ENCODE data around the gene ASPSCR1. TPM values are rescaled to one million over a fixed set of nuclear protein-coding genes. Genes with fewer than 3 reads are reported as not detected.
"Not testable (repeated sequence)": the region's sequence is repeated elsewhere in the genome, so short reads cannot be mapped to it uniquely, and the experiment has no call there.

Gene ASPSCR1
- total RNA-seq, 1 donor from 2014 or later: 35.6 TPM

GRCh38 chr17:82037889-82038195 is 60.4 kb downstream of the ASPSCR1 start:
- Mint-ChIP-seq H3K4me1 (ENCODE audit: unreplicated experiment) (peaks cover 19% of the 10 kb centered on the region), H3K9me3 (no peaks in the 10 kb centered on the region), H3K36me3 (peaks cover 5% of the 10 kb centered on the region), H3K4me3 (peak overlapping the region; percentile 84), H3K27me3 (no peaks in the 10 kb centered on the region), H3K27ac (peak overlapping the region; percentile 87)
- DNase-seq (ENCODE audit: extremely low spot score, unreplicated experiment): no peak
- no peak for TF ChIP-seq CTCF (conservative IDR thresholded peaks at IDR 0.05)

DNA sequence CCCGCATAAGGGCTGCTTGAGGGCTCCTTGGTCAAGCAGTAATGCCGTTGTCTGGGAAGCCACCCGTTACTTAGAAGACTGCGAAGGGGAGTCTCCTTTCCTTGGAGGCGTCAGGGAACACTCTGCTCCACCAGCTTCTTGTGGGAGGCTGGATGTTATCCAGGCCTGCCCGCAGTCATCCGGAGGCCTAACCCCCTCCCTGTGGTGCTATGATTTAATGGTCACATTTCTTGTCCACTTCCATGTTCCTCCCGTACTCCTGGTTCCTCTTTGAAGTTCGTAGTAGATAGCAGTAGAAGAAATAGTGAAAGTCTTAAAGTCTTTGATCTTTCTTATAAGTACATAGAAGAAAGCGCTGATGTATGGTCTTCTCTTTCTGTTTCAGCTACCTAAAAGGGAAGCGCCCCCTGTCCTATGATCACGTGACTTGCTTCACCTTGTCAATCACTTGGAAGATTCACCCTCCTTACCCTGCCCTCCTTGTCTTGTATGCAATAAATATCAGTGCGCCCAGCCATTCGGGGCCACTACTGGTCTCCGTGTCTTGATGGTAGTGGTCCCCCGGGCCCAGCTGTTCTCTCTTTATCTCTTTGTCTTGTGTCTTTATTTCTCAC is 61.5 kb downstream of the ASPSCR1 start:
- DNase-seq (ENCODE audit: extremely low spot score, unreplicated experiment); H3K36me3 Mint-ChIP-seq; H3K27me3 Mint-ChIP-seq; H3K27ac Mint-ChIP-seq; H3K9me3 Mint-ChIP-seq: not testable (repeated sequence)
- Mint-ChIP-seq H3K4me3 (peak overlapping the region; percentile 26), H3K4me1 (ENCODE audit: unreplicated experiment) (peaks cover 17% of the 10 kb centered on the region)

GRCh38 chr17:82039695-82040299 is 62.4 kb downstream of the ASPSCR1 start:
- H3K36me3 Mint-ChIP-seq: peaks cover 5% of the 10 kb centered on the region
- peaks cover 17% of the 10 kb centered on the region for H3K4me1 Mint-ChIP-seq (ENCODE audit: unreplicated experiment)
- DNase-seq (ENCODE audit: extremely low spot score, unreplicated experiment): no peak
- no peak for TF ChIP-seq CTCF (conservative IDR thresholded peaks at IDR 0.05)
- H3K9me3 Mint-ChIP-seq: no peaks in the 10 kb centered on the region
- no peaks in the 10 kb centered on the region for H3K27me3 Mint-ChIP-seq
- H3K27ac Mint-ChIP-seq: no peak overlapping the region
- no peak overlapping the region for H3K4me3 Mint-ChIP-seq

GRCh38 chr17:82041144-82041814 is 63.9 kb downstream of the ASPSCR1 start:
- H3K9me3 Mint-ChIP-seq: no peaks in the 10 kb centered on the region
- no peak for TF ChIP-seq CTCF (conservative IDR thresholded peaks at IDR 0.05)
- peaks cover 10% of the 10 kb centered on the region for H3K4me1 Mint-ChIP-seq (ENCODE audit: unreplicated experiment)
- no peak overlapping the region for H3K4me3 Mint-ChIP-seq
- no peak overlapping the region for H3K27ac Mint-ChIP-seq
- no peaks in the 10 kb centered on the region for H3K36me3 Mint-ChIP-seq
- no peaks in the 10 kb centered on the region for H3K27me3 Mint-ChIP-seq
- DNase-seq (ENCODE audit: extremely low spot score, unreplicated experiment): no peak

- no peak for DNase-seq (ENCODE audit: extremely low spot score, unreplicated experiment)
- Mint-ChIP-seq H3K4me1 (ENCODE audit: unreplicated experiment) (peaks cover 9% of the 10 kb centered on the region), H3K9me3 (no peaks in the 10 kb centered on the region), H3K4me3 (no peak overlapping the region), H3K27ac (peak overlapping the region; percentile 35), H3K36me3 (peaks cover 5% of the 10 kb centered on the region), H3K27me3 (no peaks in the 10 kb centered on the region)
- TF ChIP-seq CTCF (conservative IDR thresholded peaks at IDR 0.05): no peak
Observed at GRCh38 chr17:82042649-82043048, 65.2 kb downstream of the ASPSCR1 start.

- Mint-ChIP-seq H3K9me3 (no peaks in the 10 kb centered on the region), H3K36me3 (peaks cover 5% of the 10 kb centered on the region), H3K27me3 (no peaks in the 10 kb centered on the region), H3K4me1 (ENCODE audit: unreplicated experiment) (peaks cover 4% of the 10 kb centered on the region), H3K4me3 (no peak overlapping the region), H3K27ac (no peak overlapping the region)
- DNase-seq (ENCODE audit: extremely low spot score, unreplicated experiment): no peak
- no peak for TF ChIP-seq CTCF (conservative IDR thresholded peaks at IDR 0.05)
Observed at GRCh38 chr17:82043507-82043906, 66.1 kb downstream of the ASPSCR1 start.

All from type B pancreatic cell (in vitro differentiated cells).